Mesenchymal stem cell (in vitro differentiated cells and primary cell): ENCODE results near the gene PSPC1.

Source experiments
- DNase-seq: peaks from one replicate; pipeline ENCODE4 v3.0.0-alpha.2; 2013
- H2AFZ ChIP-seq: one replicate; pipeline ENCODE4 v1.6.1; 2013; ENCODE audit warnings: low read depth, mild to moderate bottlenecking, control low read depth, inconsistent platforms, low read length, moderate library complexity
- H2AK5ac ChIP-seq: 2 replicates; pipeline ENCODE4 v1.6.1; 2013; ENCODE audit warnings: low read length, moderate library complexity, mild to moderate bottlenecking, inconsistent platforms; ENCODE audit not compliant: severe bottlenecking
- H2BK120ac ChIP-seq: one replicate; pipeline ENCODE4 v1.6.1; 2013; ENCODE audit warnings: low read depth, mild to moderate bottlenecking, inconsistent platforms, low read length, moderate library complexity
- H2BK12ac ChIP-seq, 2 experiments: one replicate each; pipeline ENCODE4 v1.6.1; 2013; ENCODE audit warnings: inconsistent platforms in 2 of 2, low read length in 2 of 2, mild to moderate bottlenecking in 2 of 2, moderate library complexity in 2 of 2, control low read depth in 1 of 2
- H2BK15ac ChIP-seq: one replicate; pipeline ENCODE4 v1.6.1; 2013; ENCODE audit warnings: mild to moderate bottlenecking, low read depth, inconsistent platforms; ENCODE audit not compliant: poor library complexity, severe bottlenecking
- H2BK5ac ChIP-seq: 2 replicates; pipeline ENCODE4 v1.6.1; 2013; ENCODE audit warnings: low read depth, mild to moderate bottlenecking, low read length, control low read depth, inconsistent platforms; ENCODE audit not compliant: poor library complexity, severe bottlenecking
- H3K14ac ChIP-seq, 2 experiments: one replicate each; pipeline ENCODE4 v1.6.1; 2013; ENCODE audit warnings: inconsistent platforms in 2 of 2, low read length in 2 of 2, control low read depth in 1 of 2, mild to moderate bottlenecking in 1 of 2, moderate library complexity in 1 of 2
- H3K18ac ChIP-seq, 2 experiments: one replicate each; pipeline ENCODE4 v1.6.1; 2013; ENCODE audit warnings: inconsistent platforms in 2 of 2, low read length in 2 of 2, control low read depth in 1 of 2, low read depth in 1 of 2, mild to moderate bottlenecking in 1 of 2
- H3K23ac ChIP-seq, 2 experiments: one replicate each; pipeline ENCODE4 v1.6.1; 2013; ENCODE audit warnings: inconsistent platforms in 2 of 2, low read length in 2 of 2, mild to moderate bottlenecking in 2 of 2, moderate library complexity in 2 of 2, control low read depth in 1 of 2
- H3K27ac ChIP-seq: 2 replicates; pipeline ENCODE4 v1.5.1; 2013; ENCODE audit warnings: mild to moderate bottlenecking, moderate library complexity, low read length, control low read depth, inconsistent platforms; ENCODE audit not compliant: poor library complexity, severe bottlenecking
- H3K27me3 ChIP-seq, 2 experiments: 2 replicates each; pipeline versions ENCODE4 v1.6.1 to v1.7.0; 2013; ENCODE audit warnings: low read length in 2 of 2, mild to moderate bottlenecking in 2 of 2, moderate library complexity in 2 of 2, control low read depth in 1 of 2, inconsistent platforms in 1 of 2; ENCODE audit not compliant: control insufficient read depth in 1 of 2, insufficient read depth in 1 of 2
- H3K36me3 ChIP-seq, 2 experiments: 2 replicates each; pipeline versions ENCODE4 v1.6.1 to v1.7.0; 2013; ENCODE audit warnings: low read length in 2 of 2, control low read depth in 1 of 2, inconsistent platforms in 1 of 2, low read depth in 1 of 2, mild to moderate bottlenecking in 1 of 2; ENCODE audit not compliant: insufficient read depth in 2 of 2, control insufficient read depth in 1 of 2
- H3K4ac ChIP-seq, 2 experiments: one replicate each; pipeline ENCODE4 v1.6.1; 2013; ENCODE audit warnings: inconsistent platforms in 2 of 2, low read length in 2 of 2, mild to moderate bottlenecking in 2 of 2, moderate library complexity in 2 of 2, control low read depth in 1 of 2, low read depth in 1 of 2
- H3K4me1 ChIP-seq: 2 replicates; pipeline ENCODE4 v1.6.1; 2013; ENCODE audit warnings: low read depth, low read length, control low read depth; ENCODE audit not compliant: control insufficient read depth, insufficient read depth
- H3K4me2 ChIP-seq: 2 replicates; pipeline ENCODE4 v1.6.1; 2013; ENCODE audit warnings: low read length, mild to moderate bottlenecking, inconsistent platforms; ENCODE audit not compliant: poor library complexity, severe bottlenecking
- H3K4me3 ChIP-seq, 2 experiments: 2 replicates each; pipeline versions ENCODE4 v1.5.1 to v1.7.0; 2013; ENCODE audit warnings: low read length in 2 of 2, mild to moderate bottlenecking in 2 of 2, control low read depth in 1 of 2, low read depth in 1 of 2; ENCODE audit not compliant: insufficient read depth in 1 of 2
- H3K79me1 ChIP-seq: replicated peaks from 2 replicates; pipeline ENCODE4 v1.6.1; 2013; ENCODE audit warnings: mild to moderate bottlenecking, control low read depth, low read length, inconsistent platforms; ENCODE audit not compliant: poor library complexity, severe bottlenecking
- H3K9ac ChIP-seq: 2 replicates; pipeline ENCODE4 v1.7.0; 2013; ENCODE audit warnings: mild to moderate bottlenecking, low read length, moderate library complexity
- H3K9me3 ChIP-seq: 2 replicates; pipeline ENCODE4 v1.7.0; 2013; ENCODE audit warnings: mild to moderate bottlenecking, low read length; ENCODE audit not compliant: control insufficient read depth
- H4K8ac ChIP-seq: one replicate; pipeline ENCODE4 v1.6.1; 2013; ENCODE audit warnings: inconsistent platforms, mild to moderate bottlenecking, low read length, moderate library complexity
- H4K91ac ChIP-seq: one replicate; pipeline ENCODE4 v1.6.1; 2013; ENCODE audit warnings: mild to moderate bottlenecking, low read length, inconsistent platforms
- WGBS: methylation state at CpG from one replicate; pipeline ENCODE4 v1.1.7; 2013; ENCODE audit warnings: mixed read lengths; 5-methylcytosine and 5-hydroxymethylcytosine counted together

Gene PSPC1

DNA sequence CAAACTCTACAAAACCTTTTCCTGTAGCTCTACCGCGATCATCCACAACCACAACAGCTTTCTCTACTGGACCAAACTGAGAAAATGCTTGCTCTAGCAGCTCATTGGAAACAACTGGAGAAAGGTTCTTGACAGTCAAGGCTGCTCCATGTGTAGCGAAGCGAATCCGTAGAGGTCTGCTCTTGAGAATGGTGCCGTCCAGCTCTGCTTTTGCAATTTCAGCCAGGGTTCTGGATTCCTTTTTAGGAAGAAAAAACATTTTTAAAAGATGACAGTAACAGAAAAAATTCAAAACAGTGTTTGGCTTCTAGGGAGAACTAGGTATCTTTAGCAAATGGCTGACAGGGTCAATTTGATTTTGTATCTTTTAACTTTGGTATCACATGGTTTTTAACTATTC is 10.4 kb downstream of the PSPC1 start:
- Histone ChIP-seq H4K8ac (no peak overlapping the region), H3K9me3 (no peaks in the 10 kb centered on the region), H2BK15ac (no peak overlapping the region), H3K9ac (no peak overlapping the region), H3K4me2 (no peak overlapping the region), H2BK12ac (no peak overlapping the region), H2AK5ac (no peak overlapping the region), H3K4ac (no peak overlapping the region), H3K23ac (no peak overlapping the region), H3K79me1 (no peaks in the 10 kb centered on the region), H2BK120ac (no peak overlapping the region), H3K27ac (no peak overlapping the region), H3K4me1 (peaks cover 3% of the 10 kb centered on the region), H3K4me3 (no peak overlapping the region), H2AFZ (no peak overlapping the region), H3K18ac (no peak overlapping the region), H2BK5ac (no peak overlapping the region), H3K14ac (no peak overlapping the region), H4K91ac (no peak overlapping the region), H3K27me3 (no peaks in the 10 kb centered on the region), H3K36me3 (peaks cover 36 to 45% of the 10 kb centered on the region in 2 experiments)
- 96% methylated on average over 6 of the region's 6 CpGs for WGBS
- DNase-seq = no peak

DNA sequence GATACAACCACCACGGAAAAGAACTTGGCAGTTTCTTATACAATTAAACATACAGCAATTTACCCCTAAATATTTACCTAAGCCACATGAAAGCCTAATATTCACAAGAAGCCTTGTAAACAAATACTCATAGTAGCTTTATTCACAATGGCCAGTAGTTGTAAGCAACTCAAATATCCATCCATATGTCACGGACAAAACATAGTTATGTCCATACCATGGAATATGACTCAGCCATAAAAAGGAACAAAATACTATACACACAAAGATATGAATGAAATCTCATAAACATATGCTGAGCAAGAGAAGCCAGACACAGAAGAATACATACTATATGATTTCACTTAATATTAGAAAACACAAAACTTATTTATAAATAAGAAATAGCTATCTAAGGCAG is 12.9 kb downstream of the PSPC1 start:
- Histone ChIP-seq H3K27ac (no peak overlapping the region), H3K4me1 (peaks cover 5% of the 10 kb centered on the region), H3K9ac (no peak overlapping the region), H3K14ac (no peak overlapping the region), H2BK120ac (no peak overlapping the region), H3K4me3 (no peak overlapping the region), H2AK5ac (no peak overlapping the region), H3K79me1 (no peaks in the 10 kb centered on the region), H3K9me3 (no peaks in the 10 kb centered on the region), H4K8ac (no peak overlapping the region), H3K4me2 (no peak overlapping the region), H3K4ac (no peak overlapping the region), H2AFZ (no peak overlapping the region), H2BK15ac (no peak overlapping the region), H4K91ac (no peak overlapping the region), H3K36me3 (peaks cover 35 to 44% of the 10 kb centered on the region in 2 experiments), H3K18ac (no peak overlapping the region), H2BK5ac (no peak overlapping the region), H3K27me3 (no peaks in the 10 kb centered on the region), H3K23ac (no peak overlapping the region), H2BK12ac (no peak overlapping the region)
- 79% methylated on average over 2 of the region's 2 CpGs for WGBS
- no peak for DNase-seq

DNA sequence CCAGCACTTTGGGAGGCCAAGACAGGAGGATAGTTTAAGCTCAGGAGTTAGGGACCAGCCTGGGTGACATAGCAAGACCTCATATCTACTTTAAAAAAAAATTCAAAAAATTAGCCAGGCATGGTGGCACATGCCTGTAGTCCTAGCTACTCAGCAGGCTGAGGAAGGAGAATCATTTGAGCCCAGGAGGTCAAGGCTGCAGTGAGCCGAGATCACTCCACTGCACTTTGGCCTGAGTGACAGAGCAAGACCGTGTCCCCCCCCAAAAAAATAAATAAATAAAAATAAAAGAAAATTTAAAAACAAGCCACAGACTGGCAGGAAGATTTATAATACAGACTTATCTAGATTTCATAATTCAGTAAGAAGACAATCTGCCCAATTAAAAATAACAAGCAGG is 14.8 kb downstream of the PSPC1 start:
- 80% methylated on average over 1 of the region's 2 CpGs for WGBS
- Histone ChIP-seq H3K27me3 (no peaks in the 10 kb centered on the region), H2BK120ac (no peak overlapping the region), H3K23ac (no peak overlapping the region), H3K4me2 (no peak overlapping the region), H3K4me1 (peaks cover 8% of the 10 kb centered on the region), H3K27ac (no peak overlapping the region), H2BK5ac (no peak overlapping the region), H3K79me1 (no peaks in the 10 kb centered on the region), H2BK12ac (no peak overlapping the region), H4K91ac (no peak overlapping the region), H3K4ac (no peak overlapping the region), H2AK5ac (no peak overlapping the region), H3K36me3 (peaks cover 37 to 40% of the 10 kb centered on the region in 2 experiments), H3K18ac (no peak overlapping the region), H3K9ac (no peak overlapping the region), H3K14ac (no peak overlapping the region), H2BK15ac (no peak overlapping the region), H3K4me3 (no peak overlapping the region), H4K8ac (no peak overlapping the region), H3K9me3 (no peaks in the 10 kb centered on the region), H2AFZ (no peak overlapping the region)
- DNase-seq = no peak

DNA sequence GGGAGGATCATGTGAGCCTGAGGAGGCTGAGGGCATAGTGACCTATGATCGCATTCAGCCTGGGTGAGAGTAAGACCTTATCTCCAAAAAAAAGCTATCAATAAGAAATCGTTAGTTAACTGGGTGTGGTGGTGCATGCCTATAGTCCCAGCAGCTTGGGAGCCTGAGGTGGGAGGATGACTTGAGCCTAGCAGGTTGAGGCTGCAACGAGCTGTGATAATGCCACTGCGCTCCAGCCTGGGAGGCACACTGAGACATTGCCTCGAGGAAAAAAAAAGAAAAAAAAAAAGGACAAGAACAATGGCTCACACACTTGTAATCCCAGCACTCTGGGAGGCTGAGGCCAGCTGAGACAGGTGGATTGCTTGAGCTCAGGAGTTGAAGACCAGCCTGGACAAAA is 16.2 kb downstream of the PSPC1 start:
- Histone ChIP-seq H3K4me1 (peaks cover 8% of the 10 kb centered on the region), H4K91ac (no peak overlapping the region), H2AK5ac (no peak overlapping the region), H2BK12ac (no peak overlapping the region), H2AFZ (no peak overlapping the region), H3K4me2 (no peak overlapping the region), H3K79me1 (no peaks in the 10 kb centered on the region), H2BK15ac (no peak overlapping the region), H3K4me3 (no peak overlapping the region), H3K23ac (no peak overlapping the region), H3K36me3 (peaks cover 35 to 41% of the 10 kb centered on the region in 2 experiments), H2BK5ac (no peak overlapping the region), H3K4ac (no peak overlapping the region), H3K27ac (no peak overlapping the region), H3K9ac (no peak overlapping the region), H3K18ac (no peak overlapping the region), H4K8ac (no peak overlapping the region), H3K9me3 (no peaks in the 10 kb centered on the region), H3K27me3 (no peaks in the 10 kb centered on the region), H2BK120ac (no peak overlapping the region), H3K14ac (no peak overlapping the region)
- 100% methylated on average over 4 of the region's 5 CpGs for WGBS
- DNase-seq = no peak
